HG03342 (cell line): Measurements from ENCODE around the gene ABHD12B.

ENCODE experiments used
- ATAC-seq: cut with Tn5 transposase; IDR thresholded peaks from one replicate; pipeline ENCODE4 v1.9.1; 2021; ENCODE audit warnings: mild to moderate bottlenecking, moderate library complexity; ENCODE audit not compliant: unreplicated experiment

The ABHD12B gene

GRCh38 chr14:50871914-50872732 lies at the start of gene ABHD12B:
Gene ABHD12B (plus strand): TSS chr14:50872053. CDS start chr14:50872175, 122 bp downstream.
- ATAC-seq: no peak

GRCh38 chr14:50822501-50823042 lies 49.3 kb upstream of the ABHD12B start:
- peak; percentile 22 for ATAC-seq

- ATAC-seq: peak; percentile 21
Observed at GRCh38 chr14:50823051-50823761, 48.6 kb upstream of the ABHD12B start.

- ATAC-seq: peak; percentile 75
Observed at GRCh38 chr14:50823762-50824636, 47.9 kb upstream of the ABHD12B start.

GRCh38 chr14:50825307-50825706 lies 46.5 kb upstream of the ABHD12B start:
- ATAC-seq: no peak

GRCh38 chr14:50826681-50827080 lies 45.2 kb upstream of the ABHD12B start:
- no peak for ATAC-seq

- ATAC-seq: no peak
Observed at GRCh38 chr14:50828721-50829488, 42.9 kb upstream of the ABHD12B start.

GRCh38 chr14:50829489-50830043 lies 42.3 kb upstream of the ABHD12B start:
- ATAC-seq: no peak

- peak; percentile 32 for ATAC-seq
Observed at GRCh38 chr14:50830044-50830931, 41.6 kb upstream of the ABHD12B start.

- peak; percentile 80 for ATAC-seq
Observed at GRCh38 chr14:50830932-50831725, 40.7 kb upstream of the ABHD12B start, which contains the start of gene NIN. Gene NIN (minus strand): TSS chr14:50831162. CDS start chr14:50822056, 9,106 bp downstream.

- ATAC-seq: no peak
Observed at GRCh38 chr14:50831726-50832168, 40.1 kb upstream of the ABHD12B start.

GRCh38 chr14:50832935-50833630 lies 38.8 kb upstream of the ABHD12B start:
- no peak for ATAC-seq

GRCh38 chr14:50834802-50835276 lies 37.0 kb upstream of the ABHD12B start:
- no peak for ATAC-seq

- ATAC-seq: peak; percentile 28
Observed at GRCh38 chr14:50835280-50835679, 36.6 kb upstream of the ABHD12B start.

GRCh38 chr14:50836515-50836914 lies 35.3 kb upstream of the ABHD12B start:
- ATAC-seq: no peak

GRCh38 chr14:50837271-50837670 lies 34.6 kb upstream of the ABHD12B start:
- no peak for ATAC-seq

- no peak for ATAC-seq
Observed at GRCh38 chr14:50837850-50838470, 33.9 kb upstream of the ABHD12B start.
